ENCODE results near the gene TARS1.

GRCh38 chr5:33490071-33490665 lies 49.4 kb downstream of the TARS1 start:
- TF ChIP-seq CTCF (conservative IDR thresholded peaks at IDR 0.05; ENCODE audit: low read length) (no peak), EZH2phosphoT487 (IDR thresholded peaks at IDR 0.05; ENCODE audit: borderline replicate concordance, low read depth, low read length) (no peak)
